Type B pancreatic cell (in vitro differentiated cells): ENCODE measurements around the gene METTL1. TPM values are rescaled to one million over a fixed set of nuclear protein-coding genes. Genes with fewer than 3 reads are reported as not detected.

ENCODE experiments used
- DNase-seq: peaks from one replicate; pipeline ENCODE4 v3.0.0; 2021; ENCODE audit warnings: mixed read lengths; ENCODE audit not compliant: unreplicated experiment; ENCODE audit errors: extremely low spot score
- H3K27ac Mint-ChIP-seq: 2 replicates; pipeline ENCODE4 v1.8.0; 2021; ENCODE audit warnings: mild to moderate bottlenecking, mixed read lengths
- H3K27me3 Mint-ChIP-seq: 2 replicates; pipeline ENCODE4 v1.8.0; 2021; ENCODE audit warnings: mixed read lengths
- H3K36me3 Mint-ChIP-seq: 2 replicates; pipeline ENCODE4 v1.8.0; 2021; ENCODE audit warnings: mixed read lengths
- H3K4me1 Mint-ChIP-seq: one replicate; pipeline ENCODE4 v1.8.0; 2021; ENCODE audit warnings: mixed read lengths; ENCODE audit not compliant: unreplicated experiment
- H3K4me3 Mint-ChIP-seq: 2 replicates; pipeline ENCODE4 v1.8.0; 2021; ENCODE audit warnings: mild to moderate bottlenecking, mixed read lengths
- H3K9me3 Mint-ChIP-seq: 2 replicates; pipeline ENCODE4 v1.8.0; 2021; ENCODE audit warnings: mixed read lengths
- CTCF ChIP-seq: fragments of 200-600 bp; sonication (generic); conservative IDR thresholded peaks from 2 replicates; pipeline ENCODE4 v1.5.0; 2021; ENCODE audit warnings: antibody characterized with exemption, mild to moderate bottlenecking
- total RNA-seq: library from RNA; stranded (reverse); gene quantifications from 2 replicates; pipeline ENCODE4 v1.2.1, GENCODE V29; 2021; ENCODE audit warnings: low replicate concordance

The METTL1 gene
- total RNA-seq, 1 donor from 2014 or later: 31.1 TPM

GRCh38 chr12:57756406-57757341 is 15.2 kb downstream of the METTL1 start:
- Mint-ChIP-seq H3K27ac (peak overlapping the region; percentile 90), H3K4me1 (peaks cover 34% of the 10 kb centered on the region), H3K36me3 (peaks cover 12% of the 10 kb centered on the region), H3K27me3 (peaks cover 64% of the 10 kb centered on the region), H3K4me3 (peak overlapping the region; percentile 89), H3K9me3 (no peaks in the 10 kb centered on the region)
- peak; percentile 83 for TF ChIP-seq CTCF
- no peak for DNase-seq

DNA sequence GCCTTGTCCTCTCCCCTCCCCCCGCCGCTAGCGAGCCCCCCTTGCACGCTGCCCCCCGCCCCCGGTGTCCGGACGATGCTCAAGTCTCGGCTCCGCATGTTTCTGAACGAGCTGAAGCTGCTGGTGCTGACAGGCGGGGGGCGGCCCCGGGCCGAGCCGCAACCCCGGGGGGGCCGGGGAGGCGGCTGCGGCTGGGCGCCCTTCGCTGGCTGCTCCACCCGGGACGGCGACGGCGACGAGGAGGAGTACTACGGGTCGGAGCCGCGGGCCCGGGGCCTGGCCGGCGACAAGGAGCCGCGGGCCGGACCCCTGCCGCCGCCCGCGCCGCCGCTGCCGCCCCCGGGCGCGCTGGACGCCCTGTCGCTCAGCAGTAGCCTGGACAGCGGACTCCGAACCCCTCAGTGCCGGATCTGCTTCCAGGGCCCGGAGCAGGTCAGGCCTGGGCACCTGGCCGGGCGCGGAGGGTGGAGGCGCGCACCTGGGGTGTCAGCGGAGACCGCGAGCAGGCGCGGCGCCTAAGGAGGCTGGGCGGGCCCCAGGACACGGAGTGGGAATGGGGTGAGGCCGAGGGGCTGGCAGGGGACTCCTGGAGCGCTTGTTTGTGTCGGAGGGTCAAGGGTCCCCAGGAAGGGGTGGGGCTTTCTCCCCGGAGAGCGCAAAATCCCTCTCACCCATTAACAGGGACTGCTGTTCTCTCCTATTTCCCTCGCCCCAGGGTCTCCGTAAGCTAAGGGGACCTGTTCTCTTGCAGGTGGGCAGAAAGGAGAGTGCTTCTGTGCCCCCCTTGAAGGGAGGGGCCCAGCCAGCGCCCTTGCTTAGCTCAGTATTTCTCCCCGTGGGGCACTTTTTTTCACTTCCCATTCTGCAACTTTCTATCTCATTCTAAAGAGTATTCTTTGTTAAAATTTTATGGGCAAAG is 16.2 kb downstream of the METTL1 start:
- Mint-ChIP-seq H3K4me1 (peaks cover 43% of the 10 kb centered on the region), H3K27ac (peak overlapping the region; percentile 90), H3K36me3 (peaks cover 19% of the 10 kb centered on the region)

GRCh38 chr12:57755194-57755453 is 16.8 kb downstream of the METTL1 start:
- H3K27me3 Mint-ChIP-seq: peaks cover 50% of the 10 kb centered on the region
- peaks cover 48% of the 10 kb centered on the region for H3K4me1 Mint-ChIP-seq
- peaks cover 24% of the 10 kb centered on the region for H3K36me3 Mint-ChIP-seq
- TF ChIP-seq CTCF: no peak
- H3K4me3 Mint-ChIP-seq: no peak overlapping the region
- no peak for DNase-seq
- H3K27ac Mint-ChIP-seq: no peak overlapping the region
- no peaks in the 10 kb centered on the region for H3K9me3 Mint-ChIP-seq

More for the DNA sequence above, 16.2 kb downstream of the METTL1 start:
- Mint-ChIP-seq H3K27me3 (peaks cover 56% of the 10 kb centered on the region), H3K9me3 (no peaks in the 10 kb centered on the region), H3K4me3 (peak overlapping the region; percentile 89)
- no peak for TF ChIP-seq CTCF
- no peak for DNase-seq

GRCh38 chr12:57754411-57755193 is 17.3 kb downstream of the METTL1 start, which contains the start of gene MARCHF9:
Gene MARCHF9 (plus strand): TSS chr12:57755103. CDS start chr12:57755529, 426 bp downstream.
- peak within 1 kb of the TSS; percentile 95 for H3K27ac Mint-ChIP-seq
- no peak for TF ChIP-seq CTCF
- peaks cover 23% of the 10 kb centered on the region for H3K36me3 Mint-ChIP-seq
- peaks cover 45% of the 10 kb centered on the region for H3K27me3 Mint-ChIP-seq
- DNase-seq: no peak
- no peaks in the 10 kb centered on the region for H3K9me3 Mint-ChIP-seq
- peaks cover 48% of the 10 kb centered on the region for H3K4me1 Mint-ChIP-seq
- H3K4me3 Mint-ChIP-seq: peak within 1 kb of the TSS; percentile 98

GRCh38 chr12:57753756-57754337 is 18.1 kb downstream of the METTL1 start:
- H3K4me1 Mint-ChIP-seq: peaks cover 48% of the 10 kb centered on the region
- TF ChIP-seq CTCF: no peak
- peaks cover 23% of the 10 kb centered on the region for H3K36me3 Mint-ChIP-seq
- no peak for DNase-seq
- peak overlapping the region; percentile 95 for H3K27ac Mint-ChIP-seq
- peaks cover 41% of the 10 kb centered on the region for H3K27me3 Mint-ChIP-seq
- peak overlapping the region; percentile 98 for H3K4me3 Mint-ChIP-seq
- no peaks in the 10 kb centered on the region for H3K9me3 Mint-ChIP-seq
